Measurements from ENCODE around the gene KIF5A.

KIF5A gene

DNA sequence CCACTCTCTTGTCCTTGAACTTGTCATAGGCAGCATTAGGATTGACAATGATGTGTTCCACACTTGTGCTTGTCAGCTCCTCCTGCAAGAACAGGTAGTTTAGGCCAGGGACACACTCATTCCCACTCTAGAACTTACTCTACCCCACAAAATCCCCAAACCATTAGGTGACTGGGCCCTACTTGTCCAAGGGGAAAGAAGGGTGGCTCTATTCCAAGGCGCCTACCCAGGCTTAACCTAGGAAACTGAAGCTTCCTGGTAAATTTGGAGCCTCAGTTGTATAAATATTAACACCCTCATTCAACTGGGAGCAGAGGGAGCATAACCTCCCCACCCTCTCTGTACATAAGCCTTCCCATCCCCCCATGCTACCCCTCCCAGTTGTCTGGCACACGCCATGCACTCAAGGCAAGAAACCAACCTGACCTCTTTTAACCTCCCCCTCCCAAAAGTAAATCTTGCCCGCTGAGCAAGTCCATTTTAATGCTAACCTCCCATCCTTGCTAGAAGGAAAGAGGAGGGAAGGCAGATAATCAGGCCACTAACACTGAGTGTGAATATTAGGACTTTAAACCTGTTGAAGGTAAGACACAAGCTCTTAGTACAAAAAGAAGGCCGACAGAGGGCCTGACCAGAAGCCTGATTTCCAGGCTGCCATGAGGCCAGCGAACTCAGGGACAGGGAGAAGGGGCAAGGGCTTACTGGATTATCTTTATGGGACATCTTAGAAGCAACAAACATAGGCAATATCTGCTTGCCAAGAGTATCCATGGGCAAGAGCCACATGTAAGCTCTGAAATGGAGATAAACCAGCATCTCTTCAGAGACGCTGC is 13.9 kb upstream of the KIF5A start:
- no peak for DNase-seq (ENCODE audit: low read depth)

DNA sequence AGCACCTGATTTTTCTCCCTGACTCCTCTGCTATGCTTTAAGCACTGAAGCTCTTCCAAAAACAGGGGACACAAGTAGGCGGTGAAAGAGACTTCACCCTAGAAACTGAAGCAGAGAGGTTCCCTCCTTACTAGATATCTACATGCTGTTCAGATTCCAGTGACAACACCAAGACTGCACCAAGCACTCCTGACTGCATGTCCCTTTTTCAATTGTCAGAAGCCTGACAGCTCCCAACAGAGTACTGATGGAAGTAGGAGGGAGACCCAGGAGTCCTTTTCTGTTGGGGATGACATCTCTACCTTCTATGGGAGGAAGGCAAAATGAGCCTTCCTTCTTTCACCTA is 13.3 kb upstream of the KIF5A start:
- DNase-seq (ENCODE audit: low read depth), result no peak

DNA sequence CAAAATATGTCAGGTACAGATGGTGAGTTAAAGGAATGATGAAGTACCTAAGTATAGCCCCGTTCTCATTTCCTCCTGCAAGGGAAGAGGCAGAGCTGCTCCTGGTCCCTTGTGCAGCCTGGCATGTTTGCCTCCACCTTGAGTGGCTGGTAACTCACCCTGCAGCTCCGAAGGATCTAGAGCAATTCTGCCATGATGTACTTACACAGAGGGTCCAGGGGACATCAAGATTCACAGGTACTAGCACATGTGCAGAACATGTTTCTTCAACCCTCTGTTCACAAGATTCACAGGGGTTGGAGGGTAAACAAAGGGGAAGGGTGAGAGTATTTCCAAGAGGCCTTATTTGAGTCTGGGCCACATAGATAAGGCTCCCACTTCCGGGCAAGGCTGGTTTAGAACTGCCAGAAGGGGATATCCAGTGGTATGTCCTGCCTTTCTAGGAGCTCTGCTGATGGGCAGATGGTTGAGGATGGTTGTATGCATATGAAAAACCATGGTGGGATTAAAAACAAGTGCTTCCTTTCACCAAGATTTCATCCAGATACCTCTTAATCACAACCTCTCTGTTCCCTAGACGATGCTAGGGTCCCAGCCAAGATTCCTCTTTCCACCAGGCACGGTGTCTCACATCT is 10.6 kb upstream of the KIF5A start:
- DNase-seq (ENCODE audit: low read depth), result no peak

DNA sequence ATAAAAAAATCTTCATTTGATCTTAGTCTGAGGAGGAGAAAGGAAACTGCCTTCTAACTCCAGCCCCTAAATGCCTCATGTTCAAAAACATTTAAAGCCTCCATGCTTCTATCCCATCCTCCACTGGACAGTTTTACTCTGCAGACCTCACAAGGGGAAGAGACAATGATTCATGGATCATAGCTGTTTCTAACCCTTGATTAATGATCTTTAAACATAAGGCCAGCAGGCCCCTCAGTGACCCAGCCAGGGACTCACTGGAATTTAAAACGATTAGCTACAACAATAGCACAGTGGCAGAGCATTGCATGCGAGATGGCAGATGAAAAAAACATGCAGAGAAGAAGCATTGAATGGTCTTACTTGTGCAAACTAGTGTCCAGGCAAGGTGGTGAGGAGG is 8.8 kb upstream of the KIF5A start:
- DNase-seq (ENCODE audit: low read depth), result no peak

DNA sequence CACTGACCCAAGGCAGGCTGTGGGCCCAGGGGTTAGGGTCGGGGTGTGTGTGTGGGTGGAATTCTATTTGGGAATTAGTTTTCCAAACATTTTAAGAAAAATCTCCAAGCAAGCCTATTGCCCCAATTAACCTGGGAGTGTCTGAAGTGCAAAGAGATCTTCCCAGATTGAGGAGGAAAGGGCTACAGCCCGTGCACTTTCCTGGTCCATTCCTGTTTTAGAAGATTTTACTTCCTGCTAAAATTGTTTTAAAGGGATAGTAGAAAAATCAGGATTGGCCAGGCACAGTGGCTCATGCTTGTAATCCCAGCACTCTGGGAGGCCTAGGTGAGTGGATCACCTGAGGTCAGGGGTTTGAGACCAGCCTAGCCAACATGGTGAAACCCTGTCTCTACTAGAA is 8.1 kb upstream of the KIF5A start:
- DNase-seq (ENCODE audit: low read depth), result no peak

DNA sequence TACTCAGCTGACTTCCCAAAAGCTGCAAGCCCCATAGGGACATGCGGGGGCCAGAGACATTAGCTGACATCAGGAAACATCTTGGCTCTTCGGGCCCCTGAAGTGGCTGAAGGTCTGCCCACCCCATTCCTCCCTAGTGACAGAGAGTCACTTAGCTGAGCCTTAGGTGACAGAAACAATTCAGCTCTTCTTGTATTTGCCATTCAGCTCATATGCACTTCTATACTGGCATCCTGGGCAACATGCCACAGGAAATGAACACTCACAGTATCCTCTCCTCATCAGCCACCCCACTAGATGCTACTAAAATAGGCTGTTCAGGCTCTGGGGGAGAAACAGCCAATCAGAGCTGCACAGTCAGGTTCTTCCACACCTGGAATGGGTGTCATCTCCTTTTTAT is 6.3 kb upstream of the KIF5A start:
- DNase-seq (ENCODE audit: low read depth), result no peak

DNA sequence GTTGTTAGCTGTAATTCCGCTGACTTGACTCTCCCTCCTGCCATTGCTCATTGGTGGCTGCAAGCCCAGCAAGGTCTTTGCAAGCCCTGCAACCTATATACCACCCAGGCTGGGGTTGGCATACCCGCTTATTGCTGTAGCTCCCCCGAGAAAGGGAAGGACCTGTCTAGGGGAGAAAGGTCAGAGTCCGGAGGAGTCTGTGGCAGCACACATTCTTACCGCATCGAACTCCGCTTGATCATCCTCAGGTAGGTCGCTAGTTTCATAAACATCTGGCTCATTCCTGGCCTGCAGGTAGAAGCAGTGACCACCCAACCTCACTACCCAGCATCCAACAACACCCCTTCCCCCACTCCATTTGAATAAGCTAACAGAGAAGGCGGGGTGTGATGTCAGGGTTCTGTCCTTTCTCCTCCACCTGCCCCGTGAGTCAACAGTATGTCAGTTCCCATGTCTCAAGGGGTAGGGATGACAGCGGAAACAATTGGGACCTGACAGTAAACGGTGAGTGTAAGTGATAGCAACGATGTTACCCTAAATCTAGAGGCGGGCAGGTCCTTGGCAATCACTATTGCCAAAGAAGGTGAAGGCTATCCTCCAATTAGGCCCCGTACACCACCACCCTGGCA is 3.9 kb upstream of the KIF5A start:
- DNase-seq (ENCODE audit: low read depth), result no peak

DNA sequence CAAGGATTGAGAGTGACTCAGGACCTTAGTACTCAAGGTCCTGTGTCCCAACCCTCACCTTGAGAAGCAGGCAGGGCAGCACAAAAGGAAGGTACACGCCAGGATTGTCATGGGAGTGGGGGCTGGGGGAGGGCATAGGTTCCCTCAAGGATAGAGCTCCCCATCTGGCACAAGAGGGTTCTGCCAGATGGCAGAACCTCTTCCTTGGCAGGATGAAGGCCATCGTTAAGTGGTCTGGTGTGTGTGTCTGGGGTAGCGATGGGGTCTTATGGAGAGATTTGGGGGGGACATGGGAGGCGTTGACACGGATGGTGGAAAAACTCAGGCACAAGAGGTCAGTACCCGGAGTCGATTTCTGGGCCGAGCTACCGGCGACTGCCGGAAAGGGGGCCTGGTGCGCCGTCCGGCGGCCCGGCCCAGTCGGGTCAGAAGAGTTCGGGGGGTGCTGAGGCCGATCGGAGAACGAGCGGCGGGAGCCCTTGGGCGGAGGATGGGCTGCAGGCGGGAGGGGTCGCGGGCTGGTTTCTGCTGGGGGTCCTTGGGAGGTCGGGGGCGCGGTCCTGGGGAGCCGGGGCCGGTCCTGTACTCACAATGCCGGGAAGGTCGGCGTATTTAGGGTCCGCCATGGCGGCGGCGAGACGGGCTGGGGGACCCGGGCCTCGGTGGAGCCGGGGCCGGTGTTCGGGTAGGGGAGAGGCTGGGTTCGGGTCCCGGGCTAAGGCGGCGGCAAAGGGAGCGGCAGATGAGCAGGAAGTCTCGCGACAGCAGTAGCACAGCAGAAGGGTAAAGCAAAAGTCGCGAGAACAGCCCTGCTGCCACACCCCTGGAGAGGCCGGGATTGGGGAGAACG is 3.2 kb upstream of the KIF5A start, which contains the start of gene DCTN2:
Gene DCTN2, minus strand, starts transcription at position 755 of the 850 bp plus-strand sequence. Its CDS starts 129 bp downstream, at position 626.
- DNase-seq (ENCODE audit: low read depth), result peak; percentile 97

DNA sequence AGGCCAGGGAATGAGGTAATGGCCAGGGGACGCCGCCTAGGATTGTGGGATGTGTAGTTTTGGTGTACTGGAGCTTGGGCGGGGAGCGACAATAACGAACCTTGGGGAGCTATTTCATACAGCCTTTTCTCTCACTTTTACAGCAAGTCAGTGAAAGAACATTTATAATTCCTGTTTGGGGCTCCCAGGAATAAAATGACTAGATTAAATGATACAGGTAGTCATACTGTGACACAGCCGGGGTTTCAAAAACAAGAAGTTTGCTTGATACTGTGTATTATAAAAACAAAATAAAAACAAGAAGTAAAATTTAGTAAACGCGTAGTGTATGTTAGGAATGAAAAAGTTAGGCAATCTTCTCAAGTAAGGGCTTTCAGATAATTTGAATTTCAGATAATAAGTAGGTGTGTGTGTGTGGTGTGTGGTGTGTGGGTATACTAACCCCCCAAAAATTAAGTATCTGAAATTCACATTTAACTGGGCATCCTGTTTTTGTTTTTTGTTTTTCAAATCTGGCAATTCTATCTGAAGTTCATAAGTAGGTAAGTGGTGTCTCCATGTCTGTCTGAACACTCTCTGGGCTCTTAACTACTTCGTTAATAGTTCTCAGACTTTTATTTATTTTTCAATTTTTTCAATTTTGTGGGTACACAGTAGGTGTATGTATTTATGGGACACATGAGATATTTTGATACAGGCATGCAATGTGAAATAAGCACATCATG is 2.4 kb upstream of the KIF5A start:
- no peak for DNase-seq (ENCODE audit: low read depth)

DNA sequence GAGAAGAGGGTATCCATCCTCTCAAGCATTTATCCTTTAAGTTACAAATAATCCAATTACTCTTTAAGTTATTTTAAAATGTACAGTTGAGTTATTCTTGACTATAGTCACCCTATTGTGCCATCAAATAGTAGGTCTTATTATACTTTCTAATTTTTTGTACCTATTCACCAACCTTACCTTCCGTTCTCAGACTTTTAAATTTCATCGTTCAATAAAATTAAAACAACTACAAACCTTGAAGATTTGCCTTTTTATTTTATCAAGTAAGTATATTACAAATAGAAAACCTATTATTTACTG is 1.9 kb upstream of the KIF5A start:
- no peak for DNase-seq (ENCODE audit: low read depth)

DNA sequence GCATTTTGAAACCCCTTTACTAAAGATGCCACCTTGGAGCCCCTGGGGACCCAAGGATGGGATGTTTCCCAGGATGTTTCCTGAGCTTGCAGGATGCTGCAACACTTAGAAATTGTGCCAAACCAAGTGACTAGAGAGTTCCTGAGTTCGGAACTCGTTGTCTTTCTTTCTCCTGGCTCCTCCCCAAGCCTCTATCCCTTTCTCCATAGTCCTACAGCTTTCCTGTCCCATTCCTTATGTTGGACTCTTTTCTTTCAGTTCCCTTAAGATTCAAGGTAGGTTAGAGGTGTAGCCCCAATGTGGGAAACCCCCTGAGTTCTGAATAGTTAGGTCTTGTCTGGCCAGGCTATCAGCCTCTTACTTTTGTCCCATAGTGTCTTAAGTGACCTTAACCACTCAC is 1.4 kb upstream of the KIF5A start:
- DNase-seq (ENCODE audit: low read depth), result no peak

DNA sequence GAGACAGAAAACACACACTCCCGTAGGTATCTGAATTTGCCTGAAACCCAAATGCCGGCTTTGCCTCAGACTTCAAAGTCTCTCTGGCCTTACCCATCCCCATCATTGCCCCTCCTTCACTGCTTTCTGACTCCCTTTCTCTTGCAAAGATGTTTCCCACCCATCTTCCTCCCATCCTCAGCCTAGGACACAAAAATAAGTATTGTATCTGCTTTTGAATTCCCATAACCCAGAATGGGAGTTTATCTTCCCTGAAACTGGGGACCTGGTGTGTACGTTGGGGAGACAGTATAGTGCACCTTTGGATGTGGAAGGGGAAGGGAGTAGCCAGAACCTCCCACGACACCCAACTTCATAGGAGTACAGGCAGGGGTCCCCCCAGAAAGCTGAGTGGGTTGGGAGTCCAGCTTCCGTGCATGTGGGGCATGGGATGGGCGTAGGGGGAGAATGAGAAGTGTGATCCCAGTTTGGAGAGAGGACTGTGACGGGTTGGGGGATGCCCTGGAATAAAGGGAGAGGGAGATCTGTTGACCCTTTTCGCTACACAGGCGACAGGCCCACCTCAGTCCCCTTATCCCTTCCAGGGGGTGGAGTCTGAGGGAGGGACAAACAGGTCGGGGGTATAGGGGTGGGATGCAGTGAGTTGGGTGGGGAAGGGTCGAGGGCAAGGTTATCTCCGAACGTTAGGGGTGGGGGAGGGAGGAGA is 488 bp upstream of the KIF5A start:
- no peak for DNase-seq (ENCODE audit: low read depth)

DNA sequence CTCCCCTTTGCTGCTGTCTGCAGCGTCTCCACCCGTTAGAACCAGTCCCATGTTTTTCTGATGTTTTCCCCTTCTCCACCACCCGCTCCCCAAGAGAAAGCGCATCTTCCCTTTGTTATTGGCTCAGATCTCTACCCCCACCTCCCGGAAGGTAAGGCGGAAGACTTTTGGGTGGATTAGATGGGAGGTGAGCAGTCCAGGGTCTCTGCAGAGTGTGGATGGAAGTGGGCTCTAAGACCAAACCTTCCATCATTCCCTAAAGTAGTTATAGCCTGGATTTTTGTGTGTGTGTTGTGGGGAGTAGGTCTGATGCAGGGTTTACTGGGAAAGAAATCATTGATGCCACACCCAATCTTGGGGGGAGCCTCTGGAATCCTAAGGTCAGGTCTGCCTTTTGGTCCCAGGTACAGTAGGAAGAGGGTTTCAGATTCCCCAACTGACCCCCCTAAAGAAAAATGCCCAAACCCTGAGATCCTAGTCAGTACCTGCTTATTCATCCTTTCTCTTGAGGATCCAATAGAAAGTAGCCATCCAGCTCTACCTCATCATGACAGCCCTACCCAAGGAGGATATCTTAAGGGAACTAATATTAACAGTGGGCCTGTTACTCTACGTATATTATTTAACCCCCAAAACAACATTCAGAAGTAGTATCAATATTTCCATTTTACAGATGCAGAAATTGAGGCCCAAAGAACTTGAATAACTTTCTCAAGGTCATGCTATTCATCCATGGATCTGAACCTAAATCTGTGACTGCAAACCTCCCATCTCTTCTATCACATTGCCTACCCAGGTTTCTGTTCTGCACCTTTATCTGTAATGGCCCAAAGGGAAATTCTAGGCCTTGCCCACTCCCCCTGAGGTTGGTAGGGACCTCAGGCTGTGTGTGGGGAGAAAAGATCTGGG is 1.1 kb downstream of the KIF5A start:
- no peak for DNase-seq (ENCODE audit: low read depth)

DNA sequence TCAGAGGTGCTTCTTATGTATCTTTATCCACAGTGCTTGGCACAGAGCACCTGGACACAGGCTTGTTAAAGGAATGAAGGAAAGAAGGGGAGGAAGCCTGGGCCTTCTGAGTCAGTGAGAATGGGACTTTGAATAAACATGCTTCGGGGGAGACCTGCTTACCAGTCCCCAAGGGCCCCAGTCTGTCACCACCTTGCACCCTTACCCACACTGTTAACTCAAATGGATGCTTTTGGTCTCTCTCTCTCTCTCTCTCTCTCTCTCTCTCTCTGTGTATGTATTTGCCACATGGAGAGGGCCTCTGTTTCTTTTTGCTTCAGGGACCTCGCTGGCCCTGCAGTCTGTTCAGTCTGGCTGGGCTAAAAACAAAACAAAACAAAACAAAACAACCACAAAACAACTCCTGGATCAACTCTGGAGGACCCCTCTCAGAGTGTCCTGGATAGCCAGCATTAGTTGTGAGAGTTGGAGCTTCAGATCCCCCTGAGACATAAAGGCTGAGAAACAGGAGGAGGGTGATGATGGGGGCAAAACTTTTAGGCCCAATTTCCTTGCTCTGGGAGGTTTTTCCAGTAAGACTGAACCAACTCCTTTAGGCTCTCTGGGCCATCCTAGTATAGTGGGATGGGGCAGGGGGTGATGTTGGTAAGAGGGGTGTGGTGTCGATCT is 1.9 kb downstream of the KIF5A start:
- DNase-seq (ENCODE audit: low read depth), result no peak

DNA sequence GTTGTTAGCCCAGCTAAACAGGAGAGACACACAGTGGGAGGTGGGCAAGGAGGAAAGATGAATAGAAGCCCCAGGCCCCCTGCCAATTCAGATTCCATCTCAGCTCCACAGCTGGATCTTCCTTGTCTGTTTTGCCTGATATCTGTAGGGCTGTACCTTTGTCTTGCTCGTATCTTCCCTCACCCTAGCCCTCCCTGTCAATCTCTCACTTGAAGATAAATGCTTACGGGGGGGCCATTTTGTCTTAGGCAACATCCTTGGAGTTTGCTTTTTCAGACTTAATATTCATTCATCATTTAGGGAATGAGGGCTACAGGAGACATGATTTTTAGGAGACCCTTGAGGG is 2.4 kb downstream of the KIF5A start:
- DNase-seq (ENCODE audit: low read depth), result no peak

DNA sequence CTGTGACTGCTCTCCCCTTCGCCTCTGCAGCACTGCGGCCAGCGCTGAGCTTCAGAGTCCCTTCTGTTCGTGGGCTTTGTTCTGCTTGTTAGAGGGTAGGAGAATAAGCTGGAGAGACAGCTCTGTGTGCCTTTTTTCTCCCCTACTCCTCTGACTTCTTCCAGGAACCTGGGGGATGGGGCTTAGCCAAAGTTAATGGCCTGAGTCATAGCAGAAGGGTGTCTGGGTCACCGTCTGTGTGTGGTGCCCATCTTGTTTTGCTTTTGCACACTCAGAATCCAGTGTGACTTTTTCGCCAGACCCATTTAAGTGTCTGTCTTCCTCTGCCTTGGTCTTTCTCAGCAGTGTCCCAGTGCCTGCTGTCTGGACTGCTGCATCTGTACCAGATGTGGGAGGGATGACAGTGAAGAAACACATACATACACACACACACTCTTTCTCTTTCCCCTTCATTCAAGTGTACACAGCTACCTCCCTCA is 3.0 kb downstream of the KIF5A start:
- peak; percentile 16 for DNase-seq (ENCODE audit: low read depth)

DNA sequence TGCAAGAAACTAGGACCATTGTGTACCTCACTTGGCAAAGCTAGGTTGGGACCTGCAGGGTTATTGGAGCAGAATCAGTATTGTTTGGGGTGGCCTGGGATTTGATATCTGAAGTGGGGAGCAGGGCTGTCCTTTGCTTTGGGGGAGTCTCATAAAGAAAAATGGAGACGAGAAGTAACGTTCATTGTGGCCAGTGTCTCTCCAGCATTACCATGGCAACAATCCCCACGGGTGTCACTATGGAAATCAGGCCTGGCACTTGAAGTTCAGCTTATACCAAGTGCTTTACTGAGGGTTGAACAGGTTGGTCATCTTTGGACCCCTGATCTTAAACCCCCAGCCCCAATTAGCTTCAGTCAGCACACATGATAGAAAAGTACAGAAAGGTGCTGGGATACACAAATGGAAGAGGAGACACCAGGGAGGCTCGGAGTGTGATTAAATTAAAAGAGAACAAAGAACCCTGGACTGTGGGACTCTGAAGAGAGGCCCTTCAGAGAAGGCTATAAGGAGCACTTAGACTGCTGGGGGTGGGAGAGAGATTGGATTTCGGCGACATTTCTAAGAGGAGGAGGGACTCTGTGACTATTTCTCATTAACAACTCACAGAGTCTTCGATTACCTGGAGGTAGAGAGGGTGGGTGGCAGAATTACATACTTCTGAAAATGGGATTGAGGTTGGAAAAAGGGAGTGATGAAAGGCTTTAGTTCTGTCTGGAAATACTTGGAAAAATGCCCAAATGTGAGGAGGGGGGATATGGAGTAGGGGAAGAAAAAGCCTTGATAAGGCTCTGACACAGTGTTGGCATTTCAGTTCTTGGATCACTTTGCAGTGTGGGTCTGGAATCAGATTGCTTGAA is 3.7 kb downstream of the KIF5A start:
- DNase-seq (ENCODE audit: low read depth), result no peak

DNA sequence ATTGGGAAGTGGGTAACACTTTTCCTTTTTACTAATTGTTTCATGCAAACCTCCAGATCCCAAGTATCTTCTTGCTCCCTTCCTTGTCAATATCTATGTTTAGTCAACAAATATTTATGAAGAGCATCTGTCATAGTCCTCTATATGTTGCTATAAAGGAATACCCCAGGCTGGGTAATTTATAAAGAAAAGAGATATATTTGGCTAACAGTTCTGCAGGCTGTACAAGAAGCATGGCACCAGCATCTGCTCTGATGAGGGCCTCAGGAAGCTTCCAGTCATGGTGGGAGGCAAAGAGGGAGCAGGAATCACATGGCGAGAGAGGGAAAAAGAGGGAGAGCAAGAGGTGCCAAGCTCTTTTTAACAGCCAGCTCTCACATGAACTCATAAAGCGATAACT is 4.6 kb downstream of the KIF5A start:
- no peak for DNase-seq (ENCODE audit: low read depth)

DNA sequence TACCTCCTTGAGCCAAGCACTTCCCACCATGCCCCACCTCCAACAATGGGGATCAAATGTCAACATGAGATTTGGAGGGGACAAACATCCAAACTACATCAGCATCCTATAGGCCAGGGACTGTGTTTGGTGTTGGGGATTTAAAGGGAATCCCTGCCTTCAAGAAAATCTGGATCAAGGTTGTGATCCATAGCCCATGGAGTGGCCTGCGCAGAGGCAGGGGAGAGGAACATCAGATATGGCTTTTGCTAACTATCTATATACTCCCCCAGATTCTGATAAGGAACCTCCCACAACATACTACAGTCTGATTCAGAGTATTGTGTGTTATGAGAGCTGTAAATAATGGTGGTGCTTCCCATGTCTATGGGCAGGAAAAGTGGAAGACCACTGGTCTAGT is 5.1 kb downstream of the KIF5A start:
- DNase-seq (ENCODE audit: low read depth), result no peak

All from iris pigment epithelial cell (primary cell).